ENCODE data around the gene GRB2.
A peak's percentile ranks its signal among the peaks of the same experiment; 100 is the strongest.
"Not testable (repeated sequence)": the region's sequence is repeated elsewhere in the genome, so short reads cannot be mapped to it uniquely, and the experiment has no call there.

The GRB2 gene

GRCh38 chr17:75405365-75406221, at the start of gene GRB2:
TSS of gene GRB2 (minus strand) at chr17:75405678. CDS start at chr17:75393628, 12,050 bp downstream.
- DNase-seq = peak; percentile 94

DNA sequence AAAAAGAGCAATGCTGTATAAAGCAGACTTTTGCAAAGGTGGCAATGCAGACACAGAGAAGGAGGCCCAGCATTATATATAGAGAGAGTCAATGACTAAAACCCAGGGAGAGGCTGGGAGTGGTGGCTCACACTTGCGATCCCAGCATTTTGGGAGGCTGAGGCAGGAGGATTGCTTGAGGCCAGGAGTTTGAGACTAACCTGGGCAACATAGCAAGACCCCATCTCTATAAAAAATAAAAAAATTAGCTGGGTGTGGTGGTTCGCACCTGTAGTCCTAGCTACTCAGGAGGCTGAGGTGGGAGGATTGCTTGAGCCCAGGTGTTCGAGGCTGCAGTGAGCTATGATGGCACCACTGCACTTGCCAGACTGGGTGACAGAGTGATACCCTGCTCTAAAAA, 49.2 kb upstream of the GRB2 start:
- not testable (repeated sequence) for DNase-seq

DNA sequence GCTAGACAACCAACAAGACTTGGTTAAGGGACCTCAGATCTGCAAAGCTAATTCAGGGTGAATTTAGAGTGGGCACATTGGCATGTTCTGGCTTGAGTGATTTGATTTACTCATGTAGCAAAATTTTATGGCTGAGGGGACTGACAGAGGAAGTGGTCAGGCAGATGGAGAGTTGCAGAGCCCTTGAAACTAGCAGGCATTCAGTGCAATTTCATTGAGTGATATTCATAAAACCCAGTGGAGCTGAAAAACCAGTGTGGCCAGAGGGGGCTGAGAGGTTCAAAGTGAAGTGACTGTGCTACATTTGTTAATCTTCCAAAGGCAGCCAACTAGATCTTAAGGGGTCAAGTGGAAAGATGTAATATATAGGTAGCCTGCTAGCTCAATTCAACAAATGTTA, 48.7 kb upstream of the GRB2 start:
- peak; percentile 81 for DNase-seq

GRCh38 chr17:75450270-75450669, 44.8 kb upstream of the GRB2 start:
- no peak for DNase-seq

DNA sequence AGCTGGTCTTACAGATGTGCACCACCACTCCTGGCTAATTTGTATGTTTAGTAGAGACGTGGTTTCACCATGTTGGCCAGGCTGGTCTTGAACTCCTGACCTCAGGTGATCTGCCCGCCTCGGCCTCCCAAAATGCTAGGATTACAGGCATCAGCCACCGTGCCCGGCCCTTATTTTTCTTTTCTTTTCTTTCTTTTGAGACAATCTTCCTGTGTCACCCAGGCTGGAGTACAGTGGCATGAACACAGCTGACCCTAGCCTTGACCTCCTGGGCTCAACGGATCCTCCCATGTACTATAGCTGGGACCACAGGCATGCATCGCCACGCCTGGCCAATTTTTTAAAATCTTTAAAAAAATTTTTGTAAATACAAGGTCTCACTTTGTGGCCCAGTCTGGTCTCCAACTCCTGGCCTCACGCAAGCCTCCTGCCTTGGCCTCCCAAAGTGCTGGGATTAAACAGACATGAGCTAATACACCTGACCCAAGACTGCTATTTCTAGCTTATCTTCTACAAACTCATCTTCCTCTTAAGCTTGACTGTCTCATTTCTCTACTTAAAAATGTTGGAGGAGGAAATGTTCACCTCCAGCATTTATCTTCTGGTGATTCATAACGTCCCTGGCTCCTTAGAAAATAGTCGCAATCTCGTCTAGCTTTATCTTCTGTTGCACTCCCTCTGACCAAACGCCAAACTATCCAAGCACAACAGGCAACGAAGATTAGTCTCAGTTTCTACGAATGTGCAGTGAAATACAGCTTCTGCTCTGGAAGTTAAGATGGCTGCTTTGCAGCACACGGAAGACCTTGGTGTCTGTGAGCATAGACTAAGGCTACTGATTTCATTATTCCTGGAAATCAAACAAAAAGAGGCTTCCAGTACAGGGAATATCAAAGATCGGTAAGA, 42.7 kb upstream of the GRB2 start:
- no peak for DNase-seq

DNA sequence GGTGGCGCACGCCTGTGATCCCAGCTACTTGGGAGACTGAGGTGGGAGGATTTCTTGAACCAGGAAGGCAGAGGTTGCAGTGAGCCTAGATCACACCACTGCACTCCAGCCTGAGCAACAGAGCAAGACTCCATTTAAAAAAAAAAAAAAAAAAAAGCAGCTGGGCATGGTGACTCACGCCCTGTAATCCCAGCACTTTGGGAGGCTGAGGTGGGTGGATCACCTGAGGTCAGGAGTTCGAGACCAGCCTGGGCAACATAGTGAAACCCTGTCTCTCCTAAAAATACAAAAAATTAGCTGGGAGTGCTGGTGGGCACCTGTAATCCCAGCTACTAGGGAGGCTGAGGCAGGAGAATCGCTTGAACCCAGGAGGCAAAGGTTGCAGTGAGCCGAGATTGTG, 40.4 kb upstream of the GRB2 start:
- not testable (repeated sequence) for DNase-seq

DNA sequence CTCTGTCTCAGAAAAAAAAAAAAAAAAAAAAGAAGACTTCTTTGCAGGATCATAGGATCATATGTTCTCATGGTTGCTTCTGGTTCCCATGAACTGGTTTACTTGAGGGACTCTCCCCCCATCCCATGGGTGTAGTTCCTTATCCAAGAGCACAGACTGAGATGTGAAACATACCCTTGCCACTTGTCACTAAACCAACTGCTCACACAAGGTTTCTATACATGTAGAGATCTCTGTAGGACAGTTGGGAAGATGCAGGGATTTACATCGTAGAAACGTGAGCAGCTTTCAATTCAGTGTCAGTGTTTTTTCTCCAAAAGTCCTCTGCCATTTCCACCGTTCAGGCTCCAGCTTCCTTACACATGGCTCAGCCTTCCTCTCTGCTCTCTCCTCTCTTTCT, 39.8 kb upstream of the GRB2 start:
- no peak for DNase-seq

- no peak for DNase-seq
Observed at GRCh38 chr17:75442168-75443103, 37.0 kb upstream of the GRB2 start.

- no peak for DNase-seq
Observed at GRCh38 chr17:75440738-75441448, 35.4 kb upstream of the GRB2 start.

- no peak for DNase-seq
Observed at GRCh38 chr17:75439287-75439686, 33.8 kb upstream of the GRB2 start.

DNA sequence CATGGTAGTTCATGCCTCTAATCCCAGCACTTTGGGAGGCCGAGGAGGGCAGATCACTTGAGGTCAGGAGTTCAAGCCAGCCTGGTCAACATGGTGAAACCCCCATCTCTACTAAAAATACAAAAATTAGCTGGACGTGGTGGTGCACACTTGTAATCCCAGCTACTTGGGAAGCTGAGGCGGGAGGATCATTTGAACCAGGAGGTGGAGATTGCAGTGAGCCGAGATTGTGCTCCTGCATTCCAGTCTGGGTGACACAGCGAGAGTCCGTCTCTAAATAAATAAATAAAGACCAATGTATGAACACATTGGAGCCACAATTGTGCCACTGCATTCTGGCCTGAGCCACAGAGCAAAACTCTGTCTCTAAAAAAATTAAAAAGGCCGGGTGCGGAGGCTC, 31.9 kb upstream of the GRB2 start:
- not testable (repeated sequence) for DNase-seq

- DNase-seq = not testable (repeated sequence)
Observed at GRCh38 chr17:75434433-75434832, 29.0 kb upstream of the GRB2 start.

- DNase-seq = no peak
Observed at GRCh38 chr17:75433218-75433783, 27.8 kb upstream of the GRB2 start.

DNA sequence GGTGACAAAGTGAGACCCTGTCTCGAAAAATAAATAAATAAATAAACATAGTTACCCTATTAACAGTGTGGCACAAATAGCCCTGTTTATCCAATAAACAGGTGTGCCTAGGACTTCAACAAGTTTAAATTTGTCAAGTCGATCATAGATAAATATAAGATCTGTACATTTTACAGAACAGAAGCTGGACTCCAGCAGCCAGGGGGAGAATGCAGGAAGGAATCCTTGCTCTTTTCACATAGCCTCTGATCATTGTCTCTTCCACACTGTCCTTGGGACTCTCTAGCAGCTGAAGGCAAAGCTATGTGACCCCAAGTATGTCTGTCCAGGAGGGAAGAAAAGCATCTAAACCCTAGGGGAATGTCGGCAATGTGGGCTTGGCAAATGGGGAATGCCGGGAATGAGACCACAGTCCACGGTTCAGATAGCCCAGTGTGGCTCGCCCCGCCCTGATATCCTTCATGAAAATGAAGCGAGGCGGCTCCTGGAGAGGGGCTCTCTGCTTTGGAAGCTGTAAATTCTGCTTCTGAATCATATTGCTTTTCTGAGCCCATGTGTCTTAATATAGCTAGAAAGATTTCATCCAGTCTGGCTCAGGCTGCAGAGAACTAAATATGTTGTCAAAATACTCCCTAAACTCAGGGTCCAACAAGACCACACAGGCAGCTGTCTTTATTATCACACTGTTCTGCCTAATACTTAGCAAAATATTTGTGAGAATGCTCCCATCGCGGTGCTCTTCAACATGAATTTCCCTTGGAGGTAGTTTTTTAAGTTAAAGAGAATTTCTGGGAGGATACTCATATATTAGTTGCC, 24.9 kb upstream of the GRB2 start:
- no peak for DNase-seq

GRCh38 chr17:75428543-75429469, 23.3 kb upstream of the GRB2 start:
- peak; percentile 88 for DNase-seq

DNA sequence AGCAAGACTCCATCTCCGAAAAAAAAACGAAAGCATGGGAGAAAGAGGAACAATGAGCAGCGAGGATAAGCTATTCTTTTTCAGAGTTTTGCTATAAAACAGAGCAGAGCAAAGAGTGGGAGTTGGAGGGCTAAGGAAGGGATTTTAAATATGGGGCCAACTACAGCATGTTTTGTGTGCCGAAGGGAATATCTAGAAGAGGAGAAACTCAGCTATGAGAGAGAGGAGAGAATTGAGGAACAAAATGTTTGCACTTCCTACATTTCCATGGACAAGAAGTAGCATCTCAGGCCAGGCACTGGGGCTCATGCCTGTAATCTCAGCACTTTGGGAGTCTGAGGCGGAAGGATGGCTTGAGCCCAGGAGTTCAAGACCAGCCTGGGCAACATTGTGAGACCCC, 13.1 kb upstream of the GRB2 start:
- DNase-seq = peak; percentile 50

DNA sequence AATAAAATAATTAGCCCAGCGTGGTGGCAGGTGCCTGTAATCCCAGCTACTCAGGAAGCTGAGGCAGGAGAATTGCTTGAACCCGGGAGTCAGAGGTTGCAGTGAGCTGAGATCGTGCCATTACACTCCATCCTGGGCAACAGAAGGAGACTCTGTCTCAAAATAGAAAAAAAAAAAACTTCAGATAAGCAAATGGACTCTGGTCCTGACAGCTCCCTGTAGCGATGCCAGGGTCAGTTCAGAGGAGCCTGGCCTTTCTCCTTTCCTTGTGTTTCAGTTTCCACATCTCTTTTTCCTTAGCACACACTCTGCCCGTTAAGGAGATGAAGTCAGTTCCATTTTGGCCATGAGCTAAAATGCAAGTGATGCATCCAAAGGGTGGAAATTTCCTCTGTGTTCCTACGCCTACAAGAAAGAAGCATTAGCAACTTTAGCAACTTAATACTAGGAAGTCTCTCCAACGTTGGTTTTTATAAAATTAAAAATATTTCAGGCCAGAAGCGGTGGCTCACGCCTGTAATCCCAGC, 11.6 kb upstream of the GRB2 start:
- no peak for DNase-seq

- DNase-seq = no peak
Observed at GRCh38 chr17:75416006-75416405, 10.5 kb upstream of the GRB2 start.

- DNase-seq = no peak
Observed at GRCh38 chr17:75414488-75414887, 9.0 kb upstream of the GRB2 start.
